Daoy (cell line): ENCODE data around the gene AQR. TPM values are rescaled to one million over a fixed set of nuclear protein-coding genes. Genes with fewer than 3 reads are reported as not detected.
"Not testable (repeated sequence)": the region's sequence is repeated elsewhere in the genome, so short reads cannot be mapped to it uniquely, and the experiment has no call there.

Experiments used
- DNase-seq: peaks from one replicate; pipeline ENCODE4 v3.0.0-alpha.2; 2015; ENCODE audit warnings: low read depth
- total RNA-seq: library from RNA; depleted of rRNA; stranded (reverse); fragments of >200 nt; shearing (Covaris generic); gene quantifications from 2 replicates; pipeline ENCODE4 v1.2.3, GENCODE V29; 2014; rRNA removed

Gene AQR
- 21.5 and 23.1 TPM in 2 replicates for total RNA-seq

- DNase-seq: peak; percentile 97
Observed at GRCh38 chr15:34969340-34970097, at the start of gene AQR. TSS of gene AQR (minus strand) at chr15:34969742. CDS start at chr15:34969613, 129 bp downstream.

GRCh38 chr15:35014241-35014640 is 44.7 kb upstream of the AQR start:
- no peak for DNase-seq

GRCh38 chr15:35013370-35013769 is 43.8 kb upstream of the AQR start:
- DNase-seq: no peak

- no peak for DNase-seq
Observed at GRCh38 chr15:35007397-35007796, 37.9 kb upstream of the AQR start.

GRCh38 chr15:35005933-35006332 is 36.4 kb upstream of the AQR start:
- no peak for DNase-seq

- DNase-seq: no peak
Observed at GRCh38 chr15:35003928-35004327, 34.4 kb upstream of the AQR start.

GRCh38 chr15:35000511-35000910 is 31.0 kb upstream of the AQR start:
- DNase-seq: peak; percentile 88

GRCh38 chr15:34999906-35000305 is 30.4 kb upstream of the AQR start:
- peak; percentile 37 for DNase-seq

GRCh38 chr15:34994925-34995324 is 25.4 kb upstream of the AQR start:
- DNase-seq: no peak

GRCh38 chr15:34993877-34994276 is 24.3 kb upstream of the AQR start:
- no peak for DNase-seq

GRCh38 chr15:34993412-34993811 is 23.9 kb upstream of the AQR start:
- no peak for DNase-seq

GRCh38 chr15:34988027-34988902 is 18.7 kb upstream of the AQR start, which contains the start of gene ZNF770:
TSS of gene ZNF770 (minus strand) at chr15:34988287. CDS start at chr15:34983434, 4,853 bp downstream.
- DNase-seq: peak; percentile 83

GRCh38 chr15:34987609-34988026 is 18.1 kb upstream of the AQR start:
- DNase-seq: no peak

- peak; percentile 7 for DNase-seq
Observed at GRCh38 chr15:34986771-34987480, 17.4 kb upstream of the AQR start.

GRCh38 chr15:34986326-34986725 is 16.8 kb upstream of the AQR start:
- no peak for DNase-seq

- DNase-seq: no peak
Observed at GRCh38 chr15:34984889-34985630, 15.5 kb upstream of the AQR start.

GRCh38 chr15:34976743-34977142 is 7.2 kb upstream of the AQR start:
- DNase-seq: no peak

- DNase-seq: no peak
Observed at GRCh38 chr15:34976073-34976472, 6.5 kb upstream of the AQR start.

GRCh38 chr15:34973512-34973911 is 4.0 kb upstream of the AQR start:
- DNase-seq: no peak

- not testable (repeated sequence) for DNase-seq
Observed at GRCh38 chr15:34970098-34970643, 629 bp upstream of the AQR start.

- DNase-seq: no peak
Observed at GRCh38 chr15:34964277-34964676, 5.3 kb downstream of the AQR start.
